HG02884 (cell line): ENCODE results near the gene EN2.

Experiments used
- ATAC-seq: cut with Tn5 transposase; IDR thresholded peaks from one replicate; pipeline ENCODE4 v1.9.1; 2021; ENCODE audit warnings: mild to moderate bottlenecking, moderate library complexity; ENCODE audit not compliant: unreplicated experiment

Gene EN2

DNA sequence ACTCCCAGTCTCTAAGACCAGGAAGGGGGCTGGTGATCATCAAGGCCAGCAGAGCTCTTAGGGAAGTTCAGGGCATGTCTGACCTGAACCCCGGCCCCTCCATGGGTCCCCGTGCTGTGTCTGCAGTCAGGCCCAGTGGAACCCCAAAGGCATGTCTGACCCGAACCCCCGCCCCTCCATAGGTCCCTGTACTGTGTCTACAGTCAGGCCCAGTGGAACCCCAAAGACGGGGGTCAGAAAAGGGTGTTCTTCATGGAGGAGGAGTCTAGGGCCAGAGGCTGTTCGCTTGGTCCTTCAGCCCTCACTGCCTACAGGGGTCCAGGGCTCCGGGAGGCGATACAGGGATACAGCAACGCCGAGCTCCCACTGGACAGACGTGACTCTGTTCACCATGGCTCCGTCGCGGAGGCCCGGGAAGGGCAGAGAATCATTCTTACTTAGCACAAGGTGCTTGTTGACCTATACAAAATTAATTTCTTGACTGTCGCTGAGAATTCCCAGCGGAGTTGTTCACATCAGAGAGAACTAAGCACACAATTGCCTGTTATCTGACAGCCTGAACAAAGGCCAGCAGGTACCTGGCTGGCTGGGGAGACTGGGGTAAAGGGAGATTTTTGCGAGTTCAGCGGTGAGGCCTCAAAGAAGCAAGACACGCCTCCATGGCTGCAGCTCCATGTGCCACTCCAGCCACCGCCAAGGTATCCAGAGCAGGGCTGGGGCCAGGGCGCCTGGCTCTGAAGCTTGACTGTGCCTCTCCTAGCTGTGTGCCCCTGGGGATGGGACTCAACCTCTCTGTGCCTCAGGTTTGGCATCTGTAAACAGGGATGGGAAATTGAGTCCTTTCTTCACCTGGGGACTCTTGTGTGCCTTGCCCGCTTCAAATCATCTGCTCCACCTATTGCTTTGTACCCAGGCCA is 26.8 kb downstream of the EN2 start:
- ATAC-seq, result no peak

DNA sequence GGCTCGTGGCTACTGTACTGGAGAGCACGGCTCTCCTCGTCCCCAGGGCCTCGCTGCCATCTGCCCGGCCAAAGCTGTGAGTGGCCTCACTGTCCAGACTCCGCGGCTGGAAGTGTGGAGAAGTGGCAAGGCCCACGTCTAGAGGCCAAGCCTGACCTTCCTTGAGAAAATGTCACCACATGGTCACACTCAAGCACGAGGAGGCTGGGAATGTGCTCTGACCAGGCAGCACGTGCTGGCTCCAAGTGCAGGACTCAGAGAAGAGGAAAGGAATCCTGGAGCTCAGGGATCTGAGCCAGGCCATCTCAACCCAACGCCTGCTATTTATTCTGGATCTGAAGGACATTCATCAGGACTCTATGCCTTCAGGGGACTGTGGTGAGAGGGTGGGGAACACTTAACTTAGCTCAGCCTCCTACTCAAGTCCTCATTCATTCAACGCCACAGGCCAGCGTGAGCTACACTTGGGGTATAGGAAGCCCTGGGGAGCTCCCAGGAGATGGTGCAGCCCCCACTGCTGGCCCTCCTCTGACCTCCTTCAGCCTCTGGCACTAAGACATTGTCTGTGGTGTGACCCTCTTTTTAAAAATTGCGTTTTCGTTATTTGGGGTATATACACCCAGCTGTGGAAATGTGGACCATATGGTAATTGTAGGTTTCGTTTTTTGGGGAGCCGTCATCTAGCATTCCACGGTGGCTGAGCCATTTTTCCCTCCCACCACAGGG is 29.0 kb downstream of the EN2 start:
- no peak for ATAC-seq

DNA sequence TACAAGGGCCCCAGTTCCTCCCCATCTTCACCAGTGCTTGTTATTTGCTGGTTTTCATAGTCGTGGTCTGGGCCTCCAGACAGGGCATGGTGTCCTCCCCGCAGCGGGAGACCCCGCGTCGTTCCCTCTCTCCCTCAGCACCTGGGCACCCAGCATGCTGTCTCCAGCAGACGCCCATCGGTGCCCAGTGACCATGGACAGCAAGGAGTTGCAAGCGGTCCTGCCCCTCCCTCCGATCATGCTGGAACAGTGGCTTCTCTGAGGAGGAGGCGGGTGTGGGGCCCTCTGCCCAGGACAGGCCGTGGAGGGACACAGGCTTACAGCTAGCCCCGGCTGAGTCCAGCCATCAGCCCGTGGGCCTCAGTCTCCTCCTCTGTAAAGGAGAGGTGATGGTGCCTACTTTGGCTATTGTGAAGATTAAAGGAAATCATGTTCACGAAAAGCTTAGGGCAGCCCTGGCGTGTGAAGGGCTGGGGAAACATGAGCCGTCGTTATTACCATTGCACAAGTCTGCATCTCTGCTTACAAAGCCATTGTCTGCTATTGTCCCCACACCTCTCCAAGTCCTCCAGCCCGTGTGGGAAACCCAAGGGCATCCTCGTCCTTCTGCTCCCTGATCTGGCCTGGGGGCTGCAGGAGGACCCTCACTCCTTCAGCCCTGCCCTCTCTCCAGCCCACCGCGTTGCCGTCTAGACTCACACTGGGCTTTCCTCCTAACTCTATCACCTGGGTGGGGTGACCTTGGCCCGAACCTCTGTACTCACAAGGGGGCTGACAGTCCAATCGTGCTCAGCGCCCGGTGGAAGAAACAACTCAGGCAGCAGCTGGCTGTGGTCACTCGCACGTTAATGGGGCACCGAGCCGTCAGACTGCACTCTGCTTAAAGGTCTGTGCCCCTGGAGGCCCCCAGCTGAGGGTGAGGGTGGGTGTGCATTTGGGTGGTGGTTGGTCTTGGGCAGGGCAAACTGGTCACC is 29.9 kb downstream of the EN2 start:
- no peak for ATAC-seq

GRCh38 chr7:155488483-155489127 is 30.7 kb downstream of the EN2 start:
- no peak for ATAC-seq

DNA sequence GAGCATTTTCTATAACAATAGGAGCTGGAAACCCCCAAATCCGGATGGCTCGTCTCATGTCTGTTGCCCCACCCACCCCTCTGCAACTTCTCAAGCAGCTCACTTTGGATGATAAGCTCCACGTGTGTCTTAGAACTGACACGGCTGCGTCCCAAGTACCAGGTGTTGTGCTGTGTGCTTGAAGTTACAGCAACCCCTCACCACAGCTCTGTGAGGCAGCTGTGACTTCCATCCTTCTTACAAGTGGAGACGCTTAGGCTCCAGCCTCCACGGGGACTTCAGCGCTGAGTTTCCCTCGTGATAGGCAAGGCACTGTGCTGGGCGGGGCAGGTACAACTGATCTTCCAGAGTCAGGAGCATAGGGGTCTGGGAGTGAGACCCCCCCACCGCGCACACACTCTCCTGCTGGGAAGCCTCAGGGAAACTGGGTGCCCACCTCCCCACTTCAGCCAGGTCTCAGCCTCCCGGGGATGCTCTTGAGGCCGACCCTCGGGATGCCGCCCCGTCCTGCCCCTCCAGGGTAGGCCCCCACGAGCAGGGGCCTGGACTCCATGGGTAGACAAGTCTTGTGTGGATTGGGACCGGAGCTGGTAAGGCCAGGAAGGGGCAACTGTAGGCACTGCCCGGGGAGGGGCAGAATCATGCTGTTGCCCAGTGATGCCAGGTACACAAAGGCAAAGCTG is 31.4 kb downstream of the EN2 start:
- ATAC-seq, result no peak

DNA sequence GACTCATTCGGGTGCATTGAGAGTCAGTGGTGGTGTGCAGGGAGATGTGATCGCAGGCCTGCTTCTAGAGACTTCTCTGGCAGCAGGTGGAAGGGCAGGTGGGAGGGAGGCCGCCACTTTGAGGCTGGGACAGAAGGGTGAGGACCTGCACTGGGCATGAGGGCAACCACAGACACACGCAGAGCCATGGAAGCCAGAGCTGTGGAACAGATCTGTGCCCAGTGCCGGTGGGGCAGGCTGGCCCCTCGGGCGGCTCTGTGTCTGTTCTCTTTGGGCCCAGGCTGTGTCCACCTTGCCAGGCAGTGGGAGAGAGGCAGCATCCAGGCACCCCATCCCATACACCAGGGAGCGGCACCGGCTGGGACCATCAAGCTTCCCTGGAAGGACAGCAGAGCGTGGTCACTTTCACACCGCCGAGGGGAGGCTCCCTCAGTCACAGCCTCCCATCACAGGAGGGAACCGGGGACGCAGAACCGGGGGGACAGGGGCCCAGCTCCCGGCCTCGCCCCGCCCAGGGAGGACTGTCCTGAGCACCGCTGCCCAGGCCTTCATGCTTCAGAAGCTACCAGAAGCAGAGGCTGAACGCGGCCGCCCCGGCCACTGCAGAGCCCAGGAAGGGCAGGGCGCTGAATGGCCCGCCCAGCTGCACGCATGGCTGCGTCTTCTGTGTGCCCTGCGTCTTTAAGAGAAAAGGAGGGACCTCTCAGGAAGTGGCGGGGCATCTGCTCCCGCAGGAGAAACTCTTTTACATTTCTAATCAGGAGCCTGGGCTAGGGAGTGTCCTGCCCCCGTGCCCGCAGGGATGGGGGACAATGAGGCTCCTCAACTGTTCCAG is 32.1 kb downstream of the EN2 start:
- no peak for ATAC-seq

GRCh38 chr7:155490697-155491628 is 33.0 kb downstream of the EN2 start:
- peak; percentile 90 for ATAC-seq

GRCh38 chr7:155491812-155492211 is 33.9 kb downstream of the EN2 start:
- no peak for ATAC-seq

- ATAC-seq, result no peak
Observed at GRCh38 chr7:155493744-155494538, 36.0 kb downstream of the EN2 start.

GRCh38 chr7:155494551-155494950 is 36.6 kb downstream of the EN2 start:
- no peak for ATAC-seq

GRCh38 chr7:155495440-155496248 is 37.7 kb downstream of the EN2 start:
- ATAC-seq, result no peak

DNA sequence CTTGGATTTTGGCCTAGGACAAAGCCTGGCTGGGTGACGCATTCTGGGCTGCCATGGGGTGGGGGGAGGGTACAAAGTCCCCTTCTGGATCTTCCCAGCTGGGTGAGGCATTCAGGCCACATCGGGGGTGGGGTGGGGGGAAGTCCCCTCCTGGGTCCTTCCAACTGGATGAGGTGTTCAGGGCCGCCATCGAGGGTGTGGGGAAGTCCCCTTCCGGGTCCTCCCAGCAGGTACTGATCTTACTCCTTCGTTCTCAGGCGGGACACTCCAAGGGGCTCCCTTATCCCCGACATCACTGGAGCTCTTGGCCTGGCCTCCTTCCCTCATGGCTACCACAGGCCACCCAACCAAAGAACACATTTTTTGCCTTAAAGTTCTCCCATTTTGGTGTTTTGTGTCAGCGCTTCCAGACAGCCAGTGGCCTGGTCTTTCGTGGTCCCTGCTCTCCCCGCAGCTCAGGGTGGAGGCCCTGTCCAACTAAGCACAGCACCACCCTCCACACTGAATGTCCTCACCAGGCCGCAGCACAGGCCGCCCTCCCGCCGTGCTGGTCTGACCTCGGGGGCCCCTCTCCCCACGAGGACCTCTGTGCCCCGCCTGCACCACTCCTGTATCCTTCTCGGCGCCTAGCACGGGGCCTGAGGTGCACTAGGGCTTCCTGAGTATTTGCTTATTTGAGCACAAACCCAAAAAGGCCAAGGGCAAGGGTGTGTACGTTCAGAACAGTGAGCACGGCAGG is 38.5 kb downstream of the EN2 start:
- ATAC-seq, result no peak

GRCh38 chr7:155497149-155497901 is 39.4 kb downstream of the EN2 start:
- ATAC-seq, result no peak

DNA sequence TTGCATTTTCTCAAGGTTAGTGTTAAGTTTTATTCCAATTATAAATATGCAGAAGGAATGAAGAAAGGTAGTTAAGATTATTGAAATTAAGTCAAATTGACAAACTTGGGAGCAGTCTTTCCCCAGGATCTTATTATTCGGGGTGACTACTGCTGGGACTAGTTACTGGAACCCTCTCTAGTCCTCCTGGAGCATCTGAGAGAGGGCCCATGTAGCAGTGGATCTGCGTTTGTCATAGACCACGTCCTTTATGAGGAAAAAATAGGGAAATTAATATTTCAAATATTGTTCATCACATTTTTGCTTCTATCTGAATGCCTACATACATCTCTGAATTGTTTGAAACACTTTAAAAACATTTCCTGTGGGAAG is 47.5 kb downstream of the EN2 start:
- ATAC-seq, result no peak

GRCh38 chr7:155506854-155507337 is 49.0 kb downstream of the EN2 start:
- no peak for ATAC-seq
